Left ventricle myocardium inferior (tissue), 1 donor: Measurements from ENCODE around the gene CCDC167. TPM values are rescaled to one million over a fixed set of nuclear protein-coding genes. Genes with fewer than 3 reads are reported as not detected.

Source experiments
- DNase-seq: peaks from one replicate; pipeline ENCODE4 v3.0.0-alpha.2; 2020
- H3K27ac ChIP-seq: fragments of 200-600 bp; replicated peaks from 2 replicates; pipeline ENCODE4 v1.8.0; 2021
- H3K27me3 ChIP-seq: fragments of 200-600 bp; 2 replicates; pipeline ENCODE4 v1.8.0; 2021; ENCODE audit warnings: low read depth
- H3K36me3 ChIP-seq: fragments of 200-600 bp; 2 replicates; pipeline ENCODE4 v1.8.0; 2021
- H3K4me1 ChIP-seq: fragments of 200-600 bp; 2 replicates; pipeline ENCODE4 v1.8.0; 2021
- H3K4me3 ChIP-seq: fragments of 200-600 bp; 2 replicates; pipeline ENCODE4 v1.8.0; 2021; ENCODE audit warnings: mild to moderate bottlenecking, moderate library complexity
- H3K9me3 ChIP-seq: fragments of 200-600 bp; replicated peaks from 2 replicates; pipeline ENCODE4 v1.8.0; 2021
- intact Hi-C: fragments of 100-400 bp; cut with micrococcal nuclease; formaldehyde crosslinking; loops from one replicate; pipeline ENCODE4 v1.11.0; 2022
- total RNA-seq: library from RNA; stranded (reverse); fragmentation: NEBNext Ultra II Directional; extraction: Animal tissue kit (Norgen Biotek cat#: 25700); gene quantifications from one replicate; pipeline ENCODE4 v1.2.1, GENCODE V29; 2021
- TF ChIP-seq, protein P1 (sequence below): fragments of 200-600 bp; IDR thresholded peaks from 2 replicates; pipeline ENCODE4 v1.8.0; 2021; ENCODE audit warnings: antibody characterized with exemption, mild to moderate bottlenecking, borderline replicate concordance
- donor health status: DM: no; HTN: yes; CAD: no; lungs with severe emphysema.

CCDC167 gene
- total RNA-seq, 1 donor from 2014 or later, result 28.1 TPM

DNA sequence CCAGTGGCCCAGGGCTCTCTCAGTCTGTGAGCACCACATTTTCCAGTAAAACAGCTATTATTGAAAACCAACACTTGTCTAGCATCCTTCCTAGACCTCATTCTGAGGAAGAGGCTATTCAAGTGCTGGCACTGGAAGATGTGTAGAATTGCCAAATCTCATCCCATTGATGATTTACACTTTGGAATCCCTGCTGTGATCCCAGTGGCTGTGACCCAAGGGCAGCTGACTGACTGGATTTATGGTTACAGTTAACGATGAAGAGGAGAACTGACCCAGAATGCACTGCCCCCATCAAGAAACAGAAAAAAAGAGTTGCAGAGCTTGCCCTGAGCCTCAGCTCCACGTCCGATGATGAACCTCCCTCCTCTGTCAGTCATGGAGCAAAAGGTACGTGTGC lies 64.3 kb downstream of the CCDC167 start:
- DNase-seq, result no peak
- Histone ChIP-seq H3K27ac (no peak overlapping the region), H3K27me3 (no peaks in the 10 kb centered on the region), H3K9me3 (no peaks in the 10 kb centered on the region), H3K4me1 (peaks cover 62% of the 10 kb centered on the region), H3K4me3 (no peak overlapping the region), H3K36me3 (peaks cover 32% of the 10 kb centered on the region)
- TF ChIP-seq, protein P1, sequence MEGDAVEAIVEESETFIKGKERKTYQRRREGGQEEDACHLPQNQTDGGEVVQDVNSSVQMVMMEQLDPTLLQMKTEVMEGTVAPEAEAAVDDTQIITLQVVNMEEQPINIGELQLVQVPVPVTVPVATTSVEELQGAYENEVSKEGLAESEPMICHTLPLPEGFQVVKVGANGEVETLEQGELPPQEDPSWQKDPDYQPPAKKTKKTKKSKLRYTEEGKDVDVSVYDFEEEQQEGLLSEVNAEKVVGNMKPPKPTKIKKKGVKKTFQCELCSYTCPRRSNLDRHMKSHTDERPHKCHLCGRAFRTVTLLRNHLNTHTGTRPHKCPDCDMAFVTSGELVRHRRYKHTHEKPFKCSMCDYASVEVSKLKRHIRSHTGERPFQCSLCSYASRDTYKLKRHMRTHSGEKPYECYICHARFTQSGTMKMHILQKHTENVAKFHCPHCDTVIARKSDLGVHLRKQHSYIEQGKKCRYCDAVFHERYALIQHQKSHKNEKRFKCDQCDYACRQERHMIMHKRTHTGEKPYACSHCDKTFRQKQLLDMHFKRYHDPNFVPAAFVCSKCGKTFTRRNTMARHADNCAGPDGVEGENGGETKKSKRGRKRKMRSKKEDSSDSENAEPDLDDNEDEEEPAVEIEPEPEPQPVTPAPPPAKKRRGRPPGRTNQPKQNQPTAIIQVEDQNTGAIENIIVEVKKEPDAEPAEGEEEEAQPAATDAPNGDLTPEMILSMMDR, result no peak
- intact Hi-C loops, result no loop called here

DNA sequence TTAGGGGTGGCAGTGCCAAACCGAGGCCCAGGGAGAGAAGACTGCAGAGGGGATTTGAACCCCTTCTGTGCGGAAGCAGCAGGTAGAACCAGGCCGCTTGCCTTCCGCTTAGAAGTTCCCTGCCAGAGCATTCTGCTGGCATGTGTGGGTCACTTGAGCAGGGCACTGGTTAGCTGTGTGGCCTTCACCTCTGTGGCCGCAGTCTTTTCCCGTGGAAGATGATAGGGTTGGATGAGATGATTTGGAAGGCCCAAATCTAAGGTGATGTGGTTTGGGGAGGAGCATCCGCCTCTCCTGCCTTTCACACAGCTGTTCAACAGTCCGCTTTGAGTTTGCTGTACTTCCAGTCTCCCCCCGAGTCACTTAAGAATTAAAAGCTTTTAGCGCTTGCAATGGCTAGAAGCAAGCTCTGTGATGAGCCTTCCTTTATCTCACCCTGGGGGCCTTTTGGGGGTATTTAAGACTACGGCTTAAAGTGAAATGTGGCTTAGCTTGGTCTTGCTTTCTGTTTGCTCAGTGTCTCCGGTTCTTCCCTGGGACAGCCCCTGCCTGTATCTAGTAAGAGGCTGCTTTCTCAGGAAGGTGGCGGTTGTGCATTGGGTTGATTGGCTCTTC lies 65.9 kb downstream of the CCDC167 start:
- Histone ChIP-seq H3K9me3 (no peaks in the 10 kb centered on the region), H3K4me1 (peaks cover 46% of the 10 kb centered on the region), H3K27me3 (no peaks in the 10 kb centered on the region), H3K4me3 (peak overlapping the region; percentile 100), H3K27ac (peak overlapping the region; percentile 98), H3K36me3 (peaks cover 32% of the 10 kb centered on the region)
- intact Hi-C loops, result no loop called here
- DNase-seq, result peak; percentile 16
- TF ChIP-seq, protein P1, result no peak

Other genes starting within 250 kb of the CCDC167 start
- 6.1 TPM for gene TBC1D22B, start 242.1 kb downstream of the CCDC167 start, total RNA-seq
- 0.80 TPM for gene TMEM217, start 241.7 kb downstream of the CCDC167 start, total RNA-seq
- 16.1 TPM for gene RNF8, start 145.9 kb downstream of the CCDC167 start, total RNA-seq
- 34.4 TPM for gene CMTR1, start 66.7 kb downstream of the CCDC167 start, total RNA-seq
- gene MDGA1, start 198.0 kb upstream of the CCDC167 start, total RNA-seq, result 3.3 TPM